Testis (tissue), 2 donors: Measurements from ENCODE around the gene HLCS.

Experiments
- CTCF ChIP-seq, 3 experiments: fragments of 450-650 bp in 2 of 3; fragments of 200-600 bp in 1 of 3; sonication (generic) in 1 of 3; IDR thresholded peaks; one replicate each; pipeline ENCODE4 v1.5.1; 2016 to 2019; ENCODE audit warnings: antibody characterized with exemption in 3 of 3, mild to moderate bottlenecking in 2 of 3, moderate library complexity in 1 of 3
- POLR2A ChIP-seq: fragments of 450-650 bp; IDR thresholded peaks from one replicate; pipeline ENCODE4 v1.6.1; 2017; ENCODE audit warnings: antibody characterized with exemption, mild to moderate bottlenecking, moderate library complexity

- TF ChIP-seq CTCF (IDR thresholded peaks at IDR 0.05) (no peak), POLR2A (no peak)
Observed at GRCh38 chr21:36860736-36861594, 105.5 kb downstream of the HLCS start.
